SIG-M5 treated with dmso at 0.1 percent for 504 hours (cell line): ENCODE results near the gene TOR1B.
"Not testable (repeated sequence)": the region's sequence is repeated elsewhere in the genome, so short reads cannot be mapped to it uniquely, and the experiment has no call there.

Experiments used
- DNase-seq: peaks from one replicate; lab custom pipeline; 2025; ENCODE audit not compliant: unreplicated experiment; lab: John Stamatoyannopoulos, UW

TOR1B gene

GRCh38 chr9:129776096-129776495 lies 26.9 kb upstream of the TOR1B start:
- DNase-seq, result not testable (repeated sequence)

- no peak for DNase-seq
Measured at GRCh38 chr9:129776566-129776937, 26.4 kb upstream of the TOR1B start.

GRCh38 chr9:129776938-129777768 lies 25.8 kb upstream of the TOR1B start:
- DNase-seq, result peak; percentile 98

GRCh38 chr9:129777769-129778130 lies 25.2 kb upstream of the TOR1B start:
- DNase-seq, result no peak

- DNase-seq, result no peak
Measured at GRCh38 chr9:129778469-129778868, 24.5 kb upstream of the TOR1B start.

GRCh38 chr9:129779560-129780190 lies 23.3 kb upstream of the TOR1B start:
- no peak for DNase-seq

- no peak for DNase-seq
Measured at GRCh38 chr9:129781131-129781530, 21.9 kb upstream of the TOR1B start.

- DNase-seq, result no peak
Measured at GRCh38 chr9:129781981-129782380, 21.0 kb upstream of the TOR1B start.

GRCh38 chr9:129783516-129784361 lies 19.2 kb upstream of the TOR1B start:
- peak; percentile 74 for DNase-seq

- not testable (repeated sequence) for DNase-seq
Measured at GRCh38 chr9:129784970-129785369, 18.0 kb upstream of the TOR1B start.

GRCh38 chr9:129785866-129786265 lies 17.1 kb upstream of the TOR1B start:
- no peak for DNase-seq

- DNase-seq, result no peak
Measured at GRCh38 chr9:129786481-129786880, 16.5 kb upstream of the TOR1B start.

GRCh38 chr9:129794549-129794948 lies 8.4 kb upstream of the TOR1B start:
- no peak for DNase-seq

GRCh38 chr9:129796029-129796428 lies 7.0 kb upstream of the TOR1B start:
- not testable (repeated sequence) for DNase-seq

GRCh38 chr9:129798973-129799372 lies 4.0 kb upstream of the TOR1B start:
- DNase-seq, result no peak

GRCh38 chr9:129801504-129801903 lies 1.5 kb upstream of the TOR1B start:
- DNase-seq, result no peak

- no peak for DNase-seq
Measured at GRCh38 chr9:129803676-129804060, 684 bp downstream of the TOR1B start.

- peak; percentile 15 for DNase-seq
Measured at GRCh38 chr9:129806061-129806460, 3.1 kb downstream of the TOR1B start.

GRCh38 chr9:129809346-129809745 lies 6.4 kb downstream of the TOR1B start:
- no peak for DNase-seq

GRCh38 chr9:129810116-129810515 lies 7.1 kb downstream of the TOR1B start:
- no peak for DNase-seq

- no peak for DNase-seq
Measured at GRCh38 chr9:129810788-129811187, 7.8 kb downstream of the TOR1B start.

GRCh38 chr9:129811967-129812363 lies 9.0 kb downstream of the TOR1B start:
- no peak for DNase-seq
